Stomach (tissue), 4 donors: ENCODE data around the gene CEP350.

Experiments
- EP300 ChIP-seq: sonication (generic); formaldehyde crosslinking; IDR thresholded peaks from one replicate; pipeline ENCODE4 v1.6.1; 2017; ENCODE audit warnings: antibody characterized with exemption
- POLR2A ChIP-seq, 4 donors: fragments of 450-650 bp; IDR thresholded peaks; one replicate each; pipeline ENCODE4 v1.6.1; 2016; ENCODE audit warnings: antibody characterized with exemption in 4 of 4, control low read depth in 2 of 4, mild to moderate bottlenecking in 1 of 4, moderate library complexity in 1 of 4
- TF ChIP-seq, protein P1 (sequence below), 7 experiments: fragments of 450-650 bp in 4 of 7; fragments of 200-600 bp in 3 of 7; sonication (generic) in 3 of 7; IDR thresholded peaks; one replicate each; pipeline ENCODE4 v1.5.1; 2016 to 2019; ENCODE audit warnings: antibody characterized with exemption in 7 of 7, control low read depth in 2 of 7, mild to moderate bottlenecking in 1 of 7

DNA sequence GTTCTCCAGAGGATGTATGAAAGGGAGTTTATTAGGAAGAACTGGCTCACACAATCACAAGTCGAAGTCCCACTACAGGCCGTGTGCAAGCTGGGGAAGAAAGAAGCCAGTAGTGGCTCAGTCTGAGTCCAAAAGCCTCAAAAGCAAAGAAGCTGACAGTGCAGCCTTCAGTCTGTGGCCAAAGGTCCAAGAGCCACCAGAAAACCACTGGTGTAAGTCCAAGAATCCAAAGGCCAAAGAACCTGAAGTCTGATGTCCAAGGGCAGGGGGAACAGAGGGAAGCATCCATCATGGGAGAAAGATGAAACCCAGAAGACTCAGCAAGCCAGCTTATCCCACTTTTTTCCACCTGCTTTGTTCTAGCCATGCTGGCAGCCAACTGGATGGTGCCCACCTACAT lies 21.4 kb upstream of the CEP350 start:
- TF ChIP-seq, protein P1, sequence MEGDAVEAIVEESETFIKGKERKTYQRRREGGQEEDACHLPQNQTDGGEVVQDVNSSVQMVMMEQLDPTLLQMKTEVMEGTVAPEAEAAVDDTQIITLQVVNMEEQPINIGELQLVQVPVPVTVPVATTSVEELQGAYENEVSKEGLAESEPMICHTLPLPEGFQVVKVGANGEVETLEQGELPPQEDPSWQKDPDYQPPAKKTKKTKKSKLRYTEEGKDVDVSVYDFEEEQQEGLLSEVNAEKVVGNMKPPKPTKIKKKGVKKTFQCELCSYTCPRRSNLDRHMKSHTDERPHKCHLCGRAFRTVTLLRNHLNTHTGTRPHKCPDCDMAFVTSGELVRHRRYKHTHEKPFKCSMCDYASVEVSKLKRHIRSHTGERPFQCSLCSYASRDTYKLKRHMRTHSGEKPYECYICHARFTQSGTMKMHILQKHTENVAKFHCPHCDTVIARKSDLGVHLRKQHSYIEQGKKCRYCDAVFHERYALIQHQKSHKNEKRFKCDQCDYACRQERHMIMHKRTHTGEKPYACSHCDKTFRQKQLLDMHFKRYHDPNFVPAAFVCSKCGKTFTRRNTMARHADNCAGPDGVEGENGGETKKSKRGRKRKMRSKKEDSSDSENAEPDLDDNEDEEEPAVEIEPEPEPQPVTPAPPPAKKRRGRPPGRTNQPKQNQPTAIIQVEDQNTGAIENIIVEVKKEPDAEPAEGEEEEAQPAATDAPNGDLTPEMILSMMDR (IDR thresholded peaks at IDR 0.05), result no peak
- TF ChIP-seq EP300 (no peak), POLR2A (IDR thresholded peaks at IDR 0.05) (no peak)
